ENCODE results near the gene FBXL7. TPM values are rescaled to one million over a fixed set of nuclear protein-coding genes. Genes with fewer than 3 reads are reported as not detected.

The FBXL7 gene
- total RNA-seq, 5 donors from 2014 or later (not counting 1 experiment from before 2014, with no cell fraction given): 0.06 to 0.07 TPM; not detected in 3

DNA sequence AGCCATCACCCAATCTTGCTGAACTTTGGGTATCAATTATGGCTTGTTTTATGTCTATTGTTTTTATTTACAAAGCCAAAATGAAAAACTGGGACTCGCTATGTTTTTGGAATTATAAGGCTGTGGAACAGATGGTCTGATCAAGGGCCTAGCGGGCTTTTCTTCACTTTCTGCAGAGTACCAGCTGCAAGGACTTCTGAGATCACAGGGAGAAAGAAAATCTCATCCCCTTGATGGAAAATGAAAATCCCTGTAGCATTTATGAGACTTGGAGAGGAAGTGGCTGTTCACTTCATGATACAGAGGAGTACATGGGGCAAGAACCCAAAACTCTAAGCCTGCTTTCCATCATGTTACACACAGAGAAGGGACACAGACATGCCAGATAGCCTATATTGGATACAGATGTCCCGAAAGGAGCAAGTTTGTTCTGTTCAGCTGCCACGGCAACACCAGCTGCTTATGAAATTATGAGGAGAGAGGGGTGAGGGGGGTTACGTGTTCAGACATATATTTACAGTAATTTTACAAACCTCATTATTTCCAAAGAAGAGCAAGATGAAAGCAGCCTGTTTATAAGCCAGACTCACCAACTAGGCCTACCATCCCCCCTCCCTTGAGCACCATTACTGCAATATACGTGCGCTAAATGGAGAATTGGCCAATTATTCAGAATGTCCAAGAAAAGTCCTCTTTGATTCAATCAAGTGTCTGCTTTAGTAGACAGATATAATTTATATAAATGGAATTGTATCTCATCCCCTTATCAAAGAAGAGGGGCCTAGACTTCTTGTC lies 459.6 kb downstream of the FBXL7 start:
- no peaks in the 10 kb centered on the region for H3K27me3 ChIP-seq (replicated peaks in 1 of 2; ENCODE audit: control insufficient read depth in 2 of 2, extremely low read depth in 1 of 2, insufficient read depth in 2 of 2, low read length in 1 of 2)
- no peaks in the 10 kb centered on the region for H3K9me3 ChIP-seq
- Mint-ChIP-seq H3K36me3 (no peaks in the 10 kb centered on the region), H3K27ac (no peak overlapping the region), H3K27me3 (no peaks in the 10 kb centered on the region), H3K4me3 (no peak overlapping the region), H3K9me3 (peaks cover 0 to 16% (median 3%) of the 10 kb centered on the region in 3 donors), H3K4me1 (no peaks in the 10 kb centered on the region)
- no CpG with 5 or more reads among the region's 7 CpGs for WGBS (ENCODE audit: insufficient coverage)
- ChIA-PET POLR2A (no interaction called here), CTCF (no interaction called here)
- H3K27ac ChIP-seq (ENCODE audit: low read length): no peak overlapping the region
- no peak for ATAC-seq (replicated peaks in 1 of 4)
- H3K4me1 ChIP-seq (ENCODE audit: control insufficient read depth in 1 of 2, extremely low read depth in 1 of 2, insufficient read depth in 2 of 2, low read length in 2 of 2): no peaks in the 10 kb centered on the region
- H3K36me3 ChIP-seq (ENCODE audit: control insufficient read depth in 2 of 2, extremely low read depth in 1 of 2, insufficient read depth in 1 of 2, low read length in 1 of 2): no peaks in the 10 kb centered on the region
- H3K4me3 ChIP-seq (ENCODE audit: control insufficient read depth in 1 of 2, extremely low read depth in 1 of 2, low read length in 1 of 2): no peak overlapping the region
- DNase-seq: no peak

DNA sequence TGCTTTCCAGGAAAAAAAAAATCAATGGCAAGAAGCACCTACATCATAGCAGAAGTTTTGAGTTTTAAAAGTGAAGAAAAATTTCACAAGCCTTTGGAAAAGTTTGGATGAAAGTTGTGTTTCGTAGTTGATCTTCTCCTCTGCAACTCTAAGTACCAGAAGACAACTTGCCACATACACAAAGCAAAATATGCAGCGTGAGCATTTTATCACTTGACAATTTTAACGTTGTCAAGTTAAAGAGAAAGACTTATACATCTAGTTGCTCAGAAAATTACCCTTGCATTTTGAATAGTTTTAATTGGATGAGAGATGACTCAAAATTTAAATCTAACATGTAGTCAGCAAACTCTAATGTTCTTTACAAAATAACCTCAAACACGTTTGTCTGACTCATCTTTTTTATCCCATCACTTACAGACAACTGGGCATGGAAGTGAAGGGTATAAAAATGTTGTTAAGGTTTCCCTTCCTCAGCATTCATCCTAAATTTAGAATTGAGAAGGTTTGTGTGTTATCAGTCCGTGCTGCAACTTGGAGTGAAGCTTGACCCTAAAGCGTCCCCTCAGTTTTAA lies 466.2 kb downstream of the FBXL7 start:
- Histone ChIP-seq H3K4me3 (ENCODE audit: control insufficient read depth in 1 of 2, extremely low read depth in 1 of 2, low read length in 1 of 2) (no peak overlapping the region), H3K27ac (ENCODE audit: low read length) (no peak overlapping the region)

GRCh38 chr5:15966651-15967050 lies 466.7 kb downstream of the FBXL7 start:
- no peaks in the 10 kb centered on the region for H3K9me3 ChIP-seq
- H3K4me1 Mint-ChIP-seq: no peaks in the 10 kb centered on the region
- CTCF ChIA-PET: no interaction called here
- no peak overlapping the region for H3K27ac ChIP-seq (ENCODE audit: low read length)
- DNase-seq (no peak), ATAC-seq (replicated peaks in 1 of 4) (no peak)
- H3K4me3 Mint-ChIP-seq: no peak overlapping the region
- no peaks in the 10 kb centered on the region for H3K27me3 Mint-ChIP-seq
- H3K36me3 ChIP-seq (ENCODE audit: control insufficient read depth in 2 of 2, extremely low read depth in 1 of 2, insufficient read depth in 1 of 2, low read length in 1 of 2): no peaks in the 10 kb centered on the region
- H3K9me3 Mint-ChIP-seq: peaks cover 0 to 7% (median 5%) of the 10 kb centered on the region in 3 donors
- H3K27me3 ChIP-seq (replicated peaks in 1 of 2; ENCODE audit: control insufficient read depth in 2 of 2, extremely low read depth in 1 of 2, insufficient read depth in 2 of 2, low read length in 1 of 2): no peaks in the 10 kb centered on the region
- H3K36me3 Mint-ChIP-seq: no peaks in the 10 kb centered on the region
- POLR2A ChIA-PET: no interaction called here
- no peaks in the 10 kb centered on the region for H3K4me1 ChIP-seq (ENCODE audit: control insufficient read depth in 1 of 2, extremely low read depth in 1 of 2, insufficient read depth in 2 of 2, low read length in 2 of 2)
- no peak overlapping the region for H3K27ac Mint-ChIP-seq
- no peak overlapping the region for H3K4me3 ChIP-seq (ENCODE audit: control insufficient read depth in 1 of 2, extremely low read depth in 1 of 2, low read length in 1 of 2)

More for the DNA sequence above, 466.2 kb downstream of the FBXL7 start:
- ChIA-PET POLR2A (no interaction called here), CTCF (no interaction called here)
- no peaks in the 10 kb centered on the region for H3K4me1 Mint-ChIP-seq
- no peak overlapping the region for H3K27ac Mint-ChIP-seq
- DNase-seq (no peak), ATAC-seq (replicated peaks in 1 of 4) (no peak)
- H3K36me3 Mint-ChIP-seq: no peaks in the 10 kb centered on the region
- Histone ChIP-seq H3K4me1 (ENCODE audit: control insufficient read depth in 1 of 2, extremely low read depth in 1 of 2, insufficient read depth in 2 of 2, low read length in 2 of 2) (no peaks in the 10 kb centered on the region), H3K9me3 (no peaks in the 10 kb centered on the region), H3K36me3 (ENCODE audit: control insufficient read depth in 2 of 2, extremely low read depth in 1 of 2, insufficient read depth in 1 of 2, low read length in 1 of 2) (no peaks in the 10 kb centered on the region), H3K27me3 (replicated peaks in 1 of 2; ENCODE audit: control insufficient read depth in 2 of 2, extremely low read depth in 1 of 2, insufficient read depth in 2 of 2, low read length in 1 of 2) (no peaks in the 10 kb centered on the region)
- H3K4me3 Mint-ChIP-seq: no peak overlapping the region
- no peaks in the 10 kb centered on the region for H3K27me3 Mint-ChIP-seq
- H3K9me3 Mint-ChIP-seq: peaks cover 0 to 7% (median 5%) of the 10 kb centered on the region in 3 donors
- WGBS (ENCODE audit: insufficient coverage): no CpG with 5 or more reads among the region's 6 CpGs

DNA sequence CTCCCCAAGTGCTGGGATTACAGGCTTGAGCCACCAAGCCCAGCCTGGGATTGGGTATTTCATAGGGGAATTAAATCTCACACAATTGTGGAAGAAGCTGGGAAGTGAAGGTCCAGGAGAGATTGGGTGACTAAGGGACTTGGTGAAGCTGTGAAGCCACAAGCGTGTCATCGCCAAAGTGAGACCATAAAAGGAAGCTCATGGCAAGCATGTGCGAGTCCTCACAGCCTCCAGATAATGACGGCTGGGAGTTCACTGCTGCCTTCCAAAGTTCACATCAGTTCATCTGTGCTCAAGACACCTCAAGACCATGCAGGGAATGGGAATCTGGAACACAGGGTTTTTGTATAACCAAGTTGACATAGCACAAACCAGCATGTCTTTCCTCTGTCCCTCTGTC lies 469.0 kb downstream of the FBXL7 start:
- no peaks in the 10 kb centered on the region for H3K27me3 ChIP-seq (replicated peaks in 1 of 2; ENCODE audit: control insufficient read depth in 2 of 2, extremely low read depth in 1 of 2, insufficient read depth in 2 of 2, low read length in 1 of 2)
- Mint-ChIP-seq H3K27ac (no peak overlapping the region), H3K36me3 (no peaks in the 10 kb centered on the region), H3K4me1 (no peaks in the 10 kb centered on the region), H3K4me3 (no peak overlapping the region), H3K9me3 (peaks cover 0 to 9% (median 9%) of the 10 kb centered on the region in 3 donors), H3K27me3 (no peaks in the 10 kb centered on the region)
- H3K36me3 ChIP-seq (ENCODE audit: control insufficient read depth in 2 of 2, extremely low read depth in 1 of 2, insufficient read depth in 1 of 2, low read length in 1 of 2): no peaks in the 10 kb centered on the region
- ChIA-PET CTCF (no interaction called here), POLR2A (no interaction called here)
- DNase-seq: no peak
- H3K4me1 ChIP-seq (ENCODE audit: control insufficient read depth in 1 of 2, extremely low read depth in 1 of 2, insufficient read depth in 2 of 2, low read length in 2 of 2): no peaks in the 10 kb centered on the region
- WGBS (ENCODE audit: insufficient coverage): 88% methylated on average over 4 of the region's 4 CpGs
- H3K27ac ChIP-seq (ENCODE audit: low read length): no peak overlapping the region
- ATAC-seq (replicated peaks in 1 of 4): no peak
- no peaks in the 10 kb centered on the region for H3K9me3 ChIP-seq
- no peak overlapping the region for H3K4me3 ChIP-seq (ENCODE audit: control insufficient read depth in 1 of 2, extremely low read depth in 1 of 2, low read length in 1 of 2)

GRCh38 chr5:15977851-15978250 lies 477.9 kb downstream of the FBXL7 start:
- ChIA-PET POLR2A (no interaction called here), CTCF (no interaction called here)
- ATAC-seq (replicated peaks in 1 of 4) (no peak), DNase-seq (no peak)
- Mint-ChIP-seq H3K4me3 (no peak overlapping the region), H3K27me3 (no peaks in the 10 kb centered on the region), H3K36me3 (no peaks in the 10 kb centered on the region), H3K4me1 (no peaks in the 10 kb centered on the region), H3K27ac (no peak overlapping the region), H3K9me3 (peaks cover 2 to 14% (median 12%) of the 10 kb centered on the region in 3 donors)
- Histone ChIP-seq H3K4me1 (ENCODE audit: control insufficient read depth in 1 of 2, extremely low read depth in 1 of 2, insufficient read depth in 2 of 2, low read length in 2 of 2) (no peaks in the 10 kb centered on the region), H3K9me3 (no peaks in the 10 kb centered on the region), H3K27ac (ENCODE audit: low read length) (no peak overlapping the region), H3K4me3 (ENCODE audit: control insufficient read depth in 1 of 2, extremely low read depth in 1 of 2, low read length in 1 of 2) (no peak overlapping the region), H3K27me3 (replicated peaks in 1 of 2; ENCODE audit: control insufficient read depth in 2 of 2, extremely low read depth in 1 of 2, insufficient read depth in 2 of 2, low read length in 1 of 2) (no peaks in the 10 kb centered on the region), H3K36me3 (ENCODE audit: control insufficient read depth in 2 of 2, extremely low read depth in 1 of 2, insufficient read depth in 1 of 2, low read length in 1 of 2) (no peaks in the 10 kb centered on the region)
- WGBS (ENCODE audit: insufficient coverage): no CpG with 5 or more reads among the region's 4 CpGs

- ATAC-seq (replicated peaks in 1 of 4): no peak
- no peak overlapping the region for H3K4me3 ChIP-seq (ENCODE audit: control insufficient read depth in 1 of 2, extremely low read depth in 1 of 2, low read length in 1 of 2)
- Mint-ChIP-seq H3K4me3 (no peak overlapping the region), H3K27me3 (no peaks in the 10 kb centered on the region), H3K36me3 (no peaks in the 10 kb centered on the region), H3K9me3 (peaks cover 0 to 4% (median 3%) of the 10 kb centered on the region in 3 donors), H3K27ac (no peak overlapping the region), H3K4me1 (no peaks in the 10 kb centered on the region)
- no peaks in the 10 kb centered on the region for H3K4me1 ChIP-seq (ENCODE audit: control insufficient read depth in 1 of 2, extremely low read depth in 1 of 2, insufficient read depth in 2 of 2, low read length in 2 of 2)
- no peaks in the 10 kb centered on the region for H3K27me3 ChIP-seq (replicated peaks in 1 of 2; ENCODE audit: control insufficient read depth in 2 of 2, extremely low read depth in 1 of 2, insufficient read depth in 2 of 2, low read length in 1 of 2)
- WGBS (ENCODE audit: insufficient coverage): no CpG with 5 or more reads among the region's 2 CpGs
- no peak overlapping the region for H3K27ac ChIP-seq (ENCODE audit: low read length)
- H3K9me3 ChIP-seq: no peaks in the 10 kb centered on the region
- no peaks in the 10 kb centered on the region for H3K36me3 ChIP-seq (ENCODE audit: control insufficient read depth in 2 of 2, extremely low read depth in 1 of 2, insufficient read depth in 1 of 2, low read length in 1 of 2)
- POLR2A ChIA-PET: no interaction called here
- CTCF ChIA-PET: interaction anchor here in 1 of 2 donors (0.7 kb wide), 1 partner anchor 71 kb away, joined by 3 read pairs; no protein-coding TSS in a partner anchor
- DNase-seq: no peak
Measured at GRCh38 chr5:15980835-15981234, 480.9 kb downstream of the FBXL7 start.

All from T-cell (primary cell).